ENCODE data around the gene THUMPD3.
A peak's percentile ranks its signal among the peaks of the same experiment; 100 is the strongest.

The THUMPD3 gene

DNA sequence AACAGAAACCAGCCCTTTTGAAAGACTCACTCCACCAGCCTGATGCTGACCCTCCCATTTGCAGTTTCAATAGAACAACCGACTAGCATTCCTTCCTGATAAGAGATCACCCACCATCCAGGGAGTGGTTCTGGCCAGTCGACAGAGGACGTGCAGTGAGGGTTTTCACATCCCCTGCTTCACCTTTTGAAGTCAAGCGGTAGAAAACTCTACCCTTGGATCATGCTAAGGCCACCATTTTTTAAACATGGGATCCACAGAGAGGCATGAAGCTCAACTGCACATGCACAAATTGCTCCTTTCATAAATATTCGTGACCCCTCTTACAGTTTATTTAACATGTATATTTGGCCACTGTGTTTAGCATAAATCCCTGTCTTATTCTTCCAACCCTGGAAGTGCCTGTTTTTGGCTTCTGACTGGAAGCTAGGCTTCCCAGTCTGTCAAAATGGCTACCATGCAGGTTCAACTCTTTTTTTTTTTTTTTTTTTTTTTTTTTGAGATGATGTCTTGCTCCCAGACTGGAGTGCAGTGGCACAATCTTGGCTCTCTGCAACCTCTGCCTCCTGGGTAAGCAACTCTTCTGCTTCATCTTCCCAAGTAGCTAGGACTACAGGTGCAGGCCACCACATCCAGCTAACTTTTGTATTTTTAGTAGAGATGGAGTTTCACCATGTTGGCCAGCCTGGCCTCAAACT lies 1.0 kb upstream of the THUMPD3 start:
- DNase-seq = no peak

- DNase-seq = no peak
Observed at GRCh38 chr3:9369508-9369907, 6.7 kb downstream of the THUMPD3 start.

DNA sequence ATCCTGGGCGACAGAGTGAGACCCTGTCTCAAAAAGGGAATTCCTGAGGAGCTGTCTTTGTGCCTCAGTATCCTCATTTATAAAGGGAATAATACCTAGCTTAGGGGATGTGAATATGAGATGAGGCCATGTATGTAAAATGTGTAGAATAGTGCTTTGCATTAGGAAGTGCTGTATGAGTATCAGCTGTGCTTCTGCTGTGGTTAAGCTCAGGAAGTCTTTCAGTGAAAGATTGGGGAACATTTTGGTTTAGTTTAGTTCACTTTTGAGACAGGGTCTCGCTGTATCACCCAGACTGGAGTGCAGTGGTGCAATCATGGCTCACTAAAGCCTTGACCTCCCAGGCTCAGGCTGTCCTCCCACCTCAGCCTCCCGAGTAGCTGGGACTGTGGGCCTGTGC lies 10.6 kb downstream of the THUMPD3 start:
- DNase-seq = no peak

DNA sequence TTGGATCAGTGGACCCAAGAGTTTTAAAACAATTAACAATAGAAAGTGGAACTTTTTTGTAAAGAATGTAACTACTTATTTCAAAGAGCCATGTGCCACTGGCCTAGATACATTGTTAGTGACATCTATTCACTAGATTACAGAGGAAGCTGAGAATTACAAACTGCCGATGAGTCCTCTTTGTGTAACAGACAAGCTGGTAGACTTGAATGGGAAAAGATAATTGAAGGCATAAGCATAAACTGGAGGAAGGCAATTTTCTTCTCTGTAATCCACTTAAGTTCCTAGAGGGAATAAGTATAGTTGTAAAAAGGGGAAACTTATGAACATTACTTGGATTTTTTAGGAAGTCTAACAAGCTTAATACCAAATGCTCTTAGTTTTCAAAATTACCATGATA lies 15.1 kb downstream of the THUMPD3 start:
- no peak for DNase-seq

DNA sequence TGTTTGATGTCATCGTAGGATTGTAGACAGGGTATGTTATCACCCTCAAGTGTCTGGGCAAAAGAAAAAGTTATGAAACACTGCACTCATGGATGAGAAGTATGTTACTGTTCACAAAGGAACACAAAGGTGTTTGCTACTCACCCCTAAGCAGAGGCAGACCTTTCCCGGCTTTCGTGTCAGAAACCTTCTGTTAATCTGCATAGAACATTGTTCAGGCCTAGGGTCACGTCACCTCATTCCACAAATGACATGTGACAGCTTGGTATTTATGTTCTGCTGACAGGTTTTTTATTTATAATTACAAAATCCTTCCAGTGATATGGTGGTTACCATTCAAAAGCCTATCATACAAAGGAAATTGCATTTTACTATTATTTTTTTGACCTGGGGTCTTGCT lies 16.5 kb downstream of the THUMPD3 start:
- DNase-seq = no peak

DNA sequence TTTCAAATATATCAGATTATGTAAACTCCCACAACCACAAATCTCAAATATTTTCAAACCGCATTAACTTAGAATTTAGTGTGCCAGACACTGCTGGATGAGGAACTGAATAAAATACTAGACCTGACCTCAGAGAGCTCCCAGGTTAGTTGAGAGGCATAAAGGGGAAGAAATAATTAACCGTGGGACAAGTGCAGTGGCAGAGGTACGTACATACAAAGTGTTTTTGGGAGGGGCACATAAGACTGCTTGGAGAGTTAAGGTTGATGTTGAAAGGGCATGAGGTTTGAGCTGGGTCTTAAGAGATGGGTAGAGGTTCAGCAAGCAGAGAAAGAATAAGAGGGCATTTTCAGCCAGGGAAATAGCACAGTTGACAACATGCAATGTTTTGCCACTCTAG lies 17.2 kb downstream of the THUMPD3 start:
- no peak for DNase-seq

- DNase-seq = no peak
Observed at GRCh38 chr3:9384141-9384828, 21.4 kb downstream of the THUMPD3 start.

- DNase-seq = no peak
Observed at GRCh38 chr3:9385187-9386077, 22.6 kb downstream of the THUMPD3 start.

- no peak for DNase-seq
Observed at GRCh38 chr3:9386078-9386459, 23.2 kb downstream of the THUMPD3 start.

- DNase-seq = no peak
Observed at GRCh38 chr3:9386501-9387321, 23.9 kb downstream of the THUMPD3 start.

- DNase-seq = no peak
Observed at GRCh38 chr3:9387322-9387655, 24.4 kb downstream of the THUMPD3 start.

- DNase-seq = no peak
Observed at GRCh38 chr3:9388142-9388541, 25.3 kb downstream of the THUMPD3 start.

DNA sequence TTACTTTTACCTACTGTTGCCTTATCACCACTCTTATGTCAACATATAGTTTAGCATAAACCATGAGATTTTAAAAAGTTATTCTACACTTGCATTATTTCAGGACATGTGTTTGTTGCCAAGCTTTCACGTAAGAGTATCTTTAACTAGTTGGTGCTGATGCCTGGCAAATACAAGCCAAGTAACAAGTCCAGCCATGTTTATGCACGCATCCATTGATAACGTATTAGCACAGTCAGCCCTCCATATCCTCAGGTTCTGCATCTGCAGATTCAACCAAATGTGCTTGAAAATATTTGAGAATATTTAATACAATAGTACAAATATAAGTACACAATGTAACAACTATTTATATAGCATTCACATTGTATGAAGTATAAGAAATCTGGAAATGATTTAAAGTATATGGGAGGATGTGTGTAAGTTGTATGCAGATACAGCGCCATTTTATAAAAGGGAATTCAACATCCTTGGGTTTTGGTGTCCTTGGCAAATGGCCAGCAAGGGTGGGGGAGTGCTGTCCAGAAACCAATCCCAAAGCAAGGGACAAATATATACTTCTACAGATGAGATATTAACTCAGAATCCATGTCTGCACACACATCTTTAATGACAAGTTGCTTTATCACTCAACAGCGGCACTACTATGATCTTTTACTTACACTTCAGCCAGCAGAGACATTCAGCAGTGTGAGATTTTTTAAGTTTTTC lies 25.9 kb downstream of the THUMPD3 start:
- no peak for DNase-seq

GRCh38 chr3:9390265-9390888 lies 27.5 kb downstream of the THUMPD3 start:
- no peak for DNase-seq

DNA sequence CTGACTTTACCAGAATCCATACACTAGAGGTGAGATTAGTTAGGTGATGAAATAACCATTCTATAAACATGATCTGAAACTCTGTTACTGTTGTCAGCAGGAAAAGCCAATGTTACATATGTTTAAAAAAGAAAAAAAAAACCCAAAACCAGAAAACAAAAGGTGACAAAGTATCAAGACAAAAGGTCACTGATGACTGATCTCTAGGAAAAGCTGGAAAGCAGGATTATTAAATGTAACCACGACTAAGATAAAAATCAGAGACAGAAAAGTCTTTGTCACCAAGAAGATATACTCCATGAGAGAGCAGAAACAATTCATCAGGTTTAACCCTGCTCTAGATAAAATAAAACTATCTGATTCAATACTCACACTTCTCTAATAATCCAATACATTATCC lies 29.2 kb downstream of the THUMPD3 start:
- DNase-seq = no peak

- DNase-seq = no peak
Observed at GRCh38 chr3:9395570-9396300, 32.9 kb downstream of the THUMPD3 start.

- no peak for DNase-seq
Observed at GRCh38 chr3:9396301-9396631, 33.4 kb downstream of the THUMPD3 start.

DNA sequence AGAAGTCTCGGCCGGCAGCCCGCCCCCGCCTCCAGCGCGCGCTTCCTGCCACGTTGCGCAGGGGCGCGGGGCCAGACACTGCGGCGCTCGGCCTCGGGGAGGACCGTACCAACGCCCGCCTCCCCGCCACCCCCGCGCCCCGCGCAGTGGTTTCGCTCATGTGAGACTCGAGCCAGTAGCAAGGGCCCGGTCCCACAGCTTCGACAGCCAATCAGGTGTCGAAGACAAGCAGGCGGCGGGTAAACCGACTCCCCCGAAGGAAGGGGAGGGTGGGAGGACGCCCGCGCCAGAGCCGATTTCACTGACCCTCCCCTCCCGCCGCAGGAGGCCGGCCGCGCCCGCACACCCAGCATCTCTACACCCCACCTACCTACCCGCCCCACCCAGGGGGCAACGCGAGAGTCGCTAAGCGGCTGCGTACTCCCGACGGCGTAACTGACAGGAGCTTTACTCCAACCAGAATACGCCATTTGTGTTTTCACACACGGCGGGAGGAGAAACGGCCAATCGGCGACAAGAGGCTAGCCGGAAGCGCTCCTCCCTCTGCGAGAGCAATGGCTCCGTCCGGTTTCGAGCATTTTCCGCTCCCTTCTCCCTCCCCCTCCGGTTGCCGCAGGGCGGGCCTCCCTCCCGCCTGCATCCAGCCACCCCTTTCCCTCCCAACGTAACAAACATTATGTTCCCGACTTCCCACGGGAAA lies 33.9 kb downstream of the THUMPD3 start:
- peak; percentile 82 for DNase-seq

DNA sequence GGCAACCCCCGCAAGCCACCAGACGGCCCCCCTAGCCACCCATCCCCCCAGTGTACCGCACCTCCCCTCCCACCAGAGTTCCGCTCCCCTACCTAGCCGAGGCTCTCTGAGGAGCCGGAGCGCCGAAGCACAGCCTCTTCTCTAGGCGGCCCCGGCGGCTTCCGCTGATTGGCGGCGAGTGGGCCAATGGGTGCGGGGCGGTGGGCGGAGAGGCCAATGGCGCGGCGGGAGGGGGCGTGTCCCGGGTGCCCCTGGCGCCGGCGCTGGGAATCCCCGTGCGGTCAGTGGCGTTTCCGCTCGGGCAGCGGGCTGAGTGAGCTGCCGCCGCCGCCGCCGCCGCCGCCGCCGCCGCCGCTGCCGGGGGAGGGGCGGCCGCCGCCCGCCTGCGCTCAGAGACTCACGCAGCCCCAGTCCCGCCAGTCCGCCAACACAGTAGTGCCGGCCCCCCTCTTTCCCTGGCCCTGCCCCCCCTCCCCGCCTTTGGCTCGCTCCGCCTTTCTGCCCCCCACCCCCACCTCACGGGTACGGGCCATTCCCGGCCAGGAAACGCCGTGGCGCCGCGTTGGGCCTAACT lies 34.6 kb downstream of the THUMPD3 start, which contains the start of gene SETD5:
SETD5 (plus strand) TSS at position 284 of the 574 bp plus-strand sequence. CDS start 31,324 bp downstream, outside the sequence.
- peak; percentile 40 for DNase-seq
